Nucleus accumbens (tissue), 56 donors: ENCODE results near the gene SLC35F6.
"Not testable (repeated sequence)": the region's sequence is repeated elsewhere in the genome, so short reads cannot be mapped to it uniquely, and the experiment has no call there.

Experiments used
- DNase-seq, 56 donors: peaks; one replicate each; lab custom pipeline; 2025; lab: John Stamatoyannopoulos, UW

The SLC35F6 gene

DNA sequence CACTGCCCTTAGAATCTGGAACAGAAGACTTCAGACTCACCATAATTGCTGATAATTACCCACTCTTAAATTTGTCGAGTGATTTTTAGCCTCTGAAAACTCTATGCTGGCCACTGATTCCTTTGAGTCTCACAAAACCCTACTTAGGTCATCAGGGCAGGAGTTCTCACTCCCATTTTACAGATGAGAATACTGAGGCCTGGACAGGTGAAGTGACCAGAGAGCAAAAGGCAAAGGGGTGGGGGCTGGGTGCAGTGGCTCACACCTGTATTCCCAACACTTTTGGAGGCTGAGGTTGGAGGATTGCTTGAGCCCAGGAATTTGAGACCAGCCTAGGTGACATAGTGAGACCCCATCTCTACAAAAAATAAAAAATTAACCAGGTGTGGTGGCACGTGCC, 34.8 kb upstream of the SLC35F6 start:
- DNase-seq = no peak

DNA sequence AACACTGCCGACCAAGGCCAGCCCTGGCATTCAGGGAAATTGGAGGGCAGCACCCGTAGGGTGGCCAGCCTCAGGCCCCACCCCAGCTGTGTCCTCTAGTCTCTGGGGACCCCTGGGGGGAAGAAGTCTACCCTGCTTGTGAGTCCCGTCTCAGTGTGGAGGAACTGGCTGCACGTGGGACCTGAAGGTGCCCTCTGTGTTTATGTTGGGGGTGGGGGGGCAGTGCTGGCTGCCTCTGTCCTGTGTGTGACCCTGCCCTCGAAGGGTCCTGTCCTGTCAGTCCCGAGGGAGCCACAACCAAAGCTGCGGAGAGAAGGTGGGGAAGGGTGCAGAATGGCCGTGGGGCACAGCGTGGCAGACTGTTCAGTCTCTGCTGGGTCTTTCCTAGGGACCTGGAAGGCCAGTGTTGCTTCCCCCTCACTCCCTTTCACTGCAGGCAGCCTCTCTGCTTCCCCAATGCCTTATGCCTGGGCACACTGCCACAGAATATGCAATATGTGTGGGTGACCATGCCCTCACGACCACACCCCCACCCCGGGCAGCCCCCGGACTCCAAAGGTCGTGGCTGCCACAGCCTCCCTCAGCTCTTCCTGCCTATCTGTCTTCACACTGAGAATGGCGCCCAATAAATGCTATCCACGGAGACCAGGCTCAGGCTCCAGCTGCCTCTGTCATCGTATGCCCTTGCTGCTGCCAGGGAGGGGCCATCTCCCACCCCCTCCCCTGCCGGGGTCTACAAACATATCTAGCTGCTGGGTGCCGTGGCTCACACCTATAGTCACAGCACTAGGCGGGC, 33.3 kb upstream of the SLC35F6 start:
- DNase-seq = no peak

DNA sequence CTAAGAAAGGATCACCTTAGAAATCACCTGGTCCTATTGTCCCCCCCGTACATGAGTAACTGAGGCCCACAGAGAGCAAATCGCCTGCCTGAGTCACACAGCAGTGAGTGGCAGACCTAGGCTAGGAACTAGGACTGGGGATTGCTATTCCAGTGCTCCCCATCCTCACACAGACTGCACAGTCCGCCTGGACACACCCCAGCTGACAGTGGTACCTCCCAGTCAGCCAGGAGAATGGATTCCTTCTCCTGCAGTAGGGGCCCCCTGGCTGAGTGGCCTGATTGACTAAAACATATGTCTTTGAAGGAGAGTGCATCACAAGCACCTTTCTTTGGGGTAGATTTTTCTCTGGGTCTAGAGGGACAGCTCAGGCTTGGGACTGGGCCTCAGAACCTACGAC, 32.4 kb upstream of the SLC35F6 start:
- no peak for DNase-seq

DNA sequence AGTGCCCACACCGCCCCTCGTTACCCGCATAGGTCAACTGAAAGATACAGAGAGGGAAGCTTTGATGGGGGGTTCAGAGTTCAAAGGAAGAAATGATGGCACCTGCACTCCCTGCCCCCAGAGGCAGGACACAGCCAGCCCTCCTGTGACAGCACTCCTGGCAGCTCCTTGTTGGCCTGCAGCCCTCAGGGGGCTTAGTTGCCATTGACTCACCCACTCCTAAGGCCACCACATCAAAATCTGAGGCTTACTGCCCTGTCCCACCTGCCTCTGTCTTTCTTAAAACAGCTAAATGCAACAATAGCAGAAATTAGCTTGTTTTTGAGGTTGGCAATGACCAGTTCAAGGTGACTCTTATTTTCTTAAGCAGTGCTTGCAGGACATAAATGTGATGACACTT, 31.6 kb upstream of the SLC35F6 start:
- no peak for DNase-seq

DNA sequence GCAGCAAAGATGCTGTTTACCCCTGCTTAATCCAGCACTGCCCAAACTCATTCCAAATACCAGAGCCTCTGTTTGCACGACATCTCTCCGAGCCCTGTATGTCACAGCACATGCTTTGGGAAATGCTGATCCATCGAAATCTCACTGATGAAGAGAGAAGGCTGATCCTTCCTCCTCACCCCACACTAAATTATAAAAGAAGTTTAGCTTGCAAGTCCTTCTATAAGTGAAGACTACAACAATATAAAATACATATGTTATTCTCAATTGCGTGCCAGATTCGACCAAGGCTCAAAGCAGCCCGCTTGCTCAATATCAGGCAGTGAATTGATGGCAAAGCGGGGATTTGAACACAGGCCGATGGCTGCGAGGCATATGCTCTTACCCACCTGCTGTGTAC, 30.7 kb upstream of the SLC35F6 start:
- DNase-seq = no peak

DNA sequence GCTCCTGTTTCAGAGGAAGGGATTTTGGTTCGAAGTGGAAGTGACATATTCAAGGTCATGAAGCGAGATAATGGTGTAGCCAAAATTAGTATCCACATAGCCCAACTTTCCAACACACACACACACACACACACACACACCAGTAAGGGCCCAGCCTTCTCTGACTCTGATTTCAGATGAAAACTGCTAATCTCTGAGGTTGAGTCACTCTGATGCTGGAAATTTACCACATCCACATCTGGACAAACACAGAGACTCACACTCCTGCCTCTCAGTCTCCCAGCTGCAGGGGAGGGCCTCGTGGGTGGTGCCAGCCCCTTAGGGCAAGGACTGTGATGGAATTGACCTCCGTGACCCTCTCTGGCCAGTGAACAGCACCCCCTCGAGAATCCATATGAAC, 29.0 kb upstream of the SLC35F6 start:
- DNase-seq = no peak

DNA sequence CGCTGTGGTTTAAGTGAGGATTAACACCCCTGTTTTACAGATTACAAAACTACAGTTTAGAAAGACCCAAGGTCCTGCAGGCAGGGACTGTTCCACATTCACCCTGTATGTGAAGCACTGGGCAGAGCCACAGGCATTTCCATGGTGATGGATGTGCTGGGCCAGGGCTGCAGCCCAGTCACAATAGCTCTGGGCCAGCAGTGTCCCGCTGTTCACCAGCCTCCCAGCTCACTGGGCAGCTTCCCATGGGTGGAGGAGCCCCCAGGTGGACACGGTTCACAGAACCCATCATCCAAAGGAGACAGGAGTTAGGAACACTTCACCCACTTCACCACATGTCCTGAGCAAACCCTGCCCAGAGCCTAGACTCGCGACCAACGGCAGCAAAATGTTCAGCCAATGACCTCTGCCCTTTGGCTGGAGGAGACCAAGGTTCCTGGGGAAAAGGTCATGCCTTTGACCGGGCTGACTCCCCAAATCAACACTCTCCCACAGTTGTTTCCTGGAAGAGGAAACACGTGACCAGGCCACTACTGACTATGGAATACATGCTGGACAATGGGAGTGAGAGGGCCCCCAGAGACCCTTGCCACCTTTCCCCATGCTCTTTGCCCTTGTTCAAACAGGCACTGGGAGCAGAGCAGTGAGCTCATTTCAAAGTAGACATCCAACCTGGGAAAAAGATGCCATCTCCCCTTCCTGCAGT, 28.0 kb upstream of the SLC35F6 start:
- peak in 13 of 56 donors; percentile 10 to 43 (median 21) for DNase-seq

DNA sequence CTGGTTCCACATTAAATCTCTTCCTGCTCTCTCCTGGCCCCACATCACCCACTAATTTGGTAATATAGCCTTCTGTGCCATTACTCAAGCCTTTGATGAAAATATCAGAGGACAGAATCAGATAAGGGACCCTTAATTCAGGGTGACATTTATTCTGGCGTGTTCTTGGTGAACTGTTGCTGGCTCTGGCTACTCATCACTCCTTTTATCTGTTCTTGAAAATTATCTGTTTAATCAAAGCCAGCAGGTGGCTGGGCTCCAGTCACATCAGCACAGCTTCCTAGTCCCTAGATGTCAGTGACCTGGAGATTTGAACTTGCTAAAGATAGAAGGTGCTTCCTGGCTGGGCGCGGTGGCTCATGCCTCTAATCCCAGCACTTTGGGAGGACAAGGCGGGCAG, 26.9 kb upstream of the SLC35F6 start:
- DNase-seq = no peak

DNA sequence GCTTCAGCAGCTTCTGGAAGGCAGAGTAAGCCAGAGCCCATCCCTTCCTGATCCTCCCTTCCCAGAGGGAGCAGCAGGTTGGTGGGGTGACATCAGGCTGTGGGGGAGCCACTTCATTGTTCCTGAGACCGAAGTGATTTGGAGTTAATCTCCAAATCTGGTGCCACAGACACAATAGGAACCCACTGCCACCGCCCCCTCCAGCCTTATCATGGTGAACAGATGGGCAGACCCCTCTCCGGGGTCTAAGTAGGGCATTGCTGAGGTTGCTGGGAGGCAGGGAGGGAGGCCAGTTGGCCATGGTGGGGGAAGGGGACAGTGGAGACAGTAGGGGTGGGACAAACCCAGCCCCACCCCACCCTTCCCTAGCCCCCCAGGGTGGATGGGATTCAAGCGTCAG, 25.6 kb upstream of the SLC35F6 start:
- no peak for DNase-seq

DNA sequence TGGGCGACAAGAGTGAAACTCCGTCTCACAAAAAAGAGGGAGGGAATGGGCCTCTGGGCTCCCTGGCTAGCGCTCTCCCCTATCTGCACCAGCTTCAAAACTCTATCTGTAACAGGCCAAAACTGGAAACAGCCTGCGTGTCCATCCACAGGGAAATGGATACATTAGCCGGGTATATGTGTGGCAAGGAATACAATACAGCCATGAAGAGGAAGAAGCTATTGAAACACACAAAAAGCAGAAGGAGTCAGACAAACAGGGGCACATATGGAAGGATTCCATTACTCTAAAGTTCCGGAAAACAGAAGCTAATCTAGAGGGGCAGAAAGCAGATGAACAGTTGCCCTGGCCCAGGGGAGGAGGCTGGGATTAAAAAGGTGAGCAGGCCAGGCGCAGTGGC, 24.6 kb upstream of the SLC35F6 start:
- no peak for DNase-seq

DNA sequence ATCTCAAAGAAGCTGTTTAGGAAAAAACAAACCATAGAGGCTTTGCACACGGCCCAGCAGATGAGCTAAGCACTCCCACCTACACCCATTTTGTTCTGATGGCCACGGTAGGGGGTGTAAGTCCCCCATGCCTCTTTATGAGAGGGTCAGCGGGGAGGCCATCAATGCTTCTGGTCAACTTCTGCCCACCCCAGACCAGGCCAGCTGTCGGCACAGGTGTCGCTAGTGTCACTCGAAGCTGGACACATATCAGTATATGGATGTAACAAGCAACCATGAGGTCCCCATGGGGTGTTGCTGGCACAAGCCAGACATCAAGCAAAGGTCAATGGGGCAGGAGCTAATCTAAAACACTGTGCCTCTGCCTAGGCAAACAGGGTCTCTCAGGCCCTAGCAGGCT, 23.7 kb upstream of the SLC35F6 start:
- DNase-seq = no peak

DNA sequence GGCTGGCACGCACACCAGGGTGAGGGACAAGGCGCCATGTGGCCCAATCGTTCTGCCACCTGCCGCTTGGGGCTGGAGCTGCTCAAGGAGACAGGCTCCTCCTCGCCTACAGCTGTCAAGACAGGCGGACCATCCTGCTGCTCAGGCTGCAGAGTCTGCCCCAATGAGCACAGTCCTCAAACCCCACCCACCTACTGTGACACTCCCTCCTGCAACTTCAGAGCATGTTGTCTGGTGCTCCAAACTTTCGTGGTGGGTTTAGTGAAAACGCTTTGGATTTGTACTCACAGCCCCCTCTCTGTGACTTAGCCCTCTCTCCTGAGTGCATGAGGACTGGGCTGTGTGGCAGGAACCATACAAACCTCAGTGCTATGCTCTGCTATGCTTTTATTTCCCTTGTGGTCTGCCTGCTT, 23.2 kb upstream of the SLC35F6 start:
- no peak for DNase-seq

DNA sequence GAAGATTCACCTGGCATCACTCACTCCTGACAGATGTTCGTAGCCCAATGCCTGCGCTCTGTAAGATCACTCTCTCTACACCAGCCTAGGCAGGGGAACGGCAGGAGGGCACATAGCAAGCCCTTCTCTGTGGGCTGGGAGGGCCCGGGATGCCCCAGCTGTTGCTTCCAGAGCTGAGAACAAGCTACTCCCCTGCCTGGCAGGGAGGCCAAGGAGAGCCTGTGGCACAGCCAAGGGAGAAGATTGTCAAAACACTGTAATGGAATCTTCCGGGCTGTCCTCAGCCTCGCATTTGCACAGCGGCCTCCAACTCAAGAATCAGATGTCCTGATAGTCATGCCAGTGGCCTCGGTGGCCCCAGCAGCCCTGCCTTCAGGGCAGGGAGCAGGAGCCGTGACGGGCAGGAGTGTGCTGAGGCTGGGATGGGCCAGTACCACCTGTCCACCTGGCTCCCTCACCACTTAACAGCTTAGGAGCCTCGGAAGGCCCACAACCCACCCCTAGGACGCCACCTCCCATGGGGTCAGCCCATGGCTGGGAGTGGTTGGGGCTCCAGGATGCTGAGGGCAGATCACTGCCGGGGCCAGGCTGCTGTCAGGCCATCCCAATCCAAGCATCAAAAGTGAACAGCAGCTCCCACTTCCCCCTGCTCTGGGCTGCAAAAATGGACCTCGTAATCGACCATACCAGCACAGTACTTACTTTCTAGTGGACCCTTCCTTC, 21.9 kb upstream of the SLC35F6 start:
- no peak for DNase-seq

DNA sequence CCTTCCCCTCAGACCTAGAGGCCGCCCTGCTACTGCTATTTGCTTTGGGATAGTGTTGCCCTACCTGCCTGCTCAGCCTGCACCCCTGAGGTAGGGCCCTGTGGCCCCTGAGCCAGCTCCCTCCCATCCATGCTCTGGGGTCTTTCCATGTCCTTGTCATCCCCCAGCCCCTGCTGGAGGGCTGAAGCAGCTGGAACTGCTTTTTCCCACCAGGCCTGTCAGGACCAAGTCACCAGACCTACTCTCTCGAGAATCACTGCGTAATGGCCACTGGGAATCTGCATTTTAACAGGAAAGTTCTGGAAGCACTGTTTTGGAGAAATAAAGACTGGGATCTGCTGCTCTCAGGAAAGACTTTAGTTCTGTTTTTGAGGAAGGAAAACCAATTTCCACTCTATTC, 20.2 kb upstream of the SLC35F6 start:
- DNase-seq = no peak

DNA sequence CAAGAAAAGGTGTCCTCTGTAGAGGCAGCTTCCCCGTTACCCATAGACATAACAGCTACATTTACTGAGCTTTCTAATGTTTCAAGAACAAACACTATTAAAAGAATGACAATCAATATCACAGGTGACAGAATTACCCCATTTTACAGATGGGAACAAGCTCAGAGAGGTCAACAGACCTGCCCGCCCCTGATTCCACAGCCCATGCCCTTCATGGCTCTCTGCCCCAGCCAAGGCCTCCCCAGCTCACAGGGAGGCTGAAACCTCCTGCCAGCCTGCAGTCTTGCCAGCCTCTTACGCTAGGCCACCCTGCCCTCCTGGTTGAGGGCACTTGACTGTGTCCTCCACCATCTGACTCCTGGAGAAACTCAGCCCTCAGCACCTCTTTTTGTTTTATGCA, 19.1 kb upstream of the SLC35F6 start:
- no peak for DNase-seq

DNA sequence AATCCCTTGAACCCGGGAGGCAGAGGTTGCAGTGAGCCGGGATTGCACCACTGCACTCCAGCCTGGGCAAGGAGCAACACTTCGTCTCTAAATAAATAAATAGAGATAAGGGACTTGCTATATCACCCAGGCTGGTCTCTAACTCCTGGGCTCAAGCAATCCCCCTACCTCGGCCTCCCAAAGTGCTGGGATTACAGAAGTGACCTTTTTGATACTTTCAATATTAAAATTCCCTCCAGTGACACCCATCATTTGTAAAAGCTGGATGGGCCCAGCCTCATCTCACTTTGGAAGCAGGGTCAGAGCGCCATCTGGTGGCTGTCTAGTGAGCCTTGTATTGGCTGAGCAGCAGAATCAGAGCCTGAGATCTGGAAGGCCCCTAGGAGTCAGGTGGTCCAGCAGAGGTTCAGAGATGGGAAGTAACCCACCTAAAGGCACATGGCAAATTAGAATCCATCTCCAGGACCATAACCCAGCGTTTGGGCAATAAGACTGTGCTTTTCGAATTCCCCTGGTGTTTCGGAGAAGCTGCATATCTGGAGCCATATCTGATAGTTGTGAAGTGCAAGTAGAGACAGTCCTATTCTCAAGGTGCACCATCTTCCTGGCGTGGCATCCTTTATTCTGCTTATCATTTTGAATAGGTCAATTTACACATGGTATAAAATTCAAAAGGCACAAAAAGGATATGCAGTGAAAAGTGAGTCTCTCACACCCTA, 18.3 kb upstream of the SLC35F6 start:
- DNase-seq = peak in 53 of 56 donors; percentile 13 to 93 (median 64)

DNA sequence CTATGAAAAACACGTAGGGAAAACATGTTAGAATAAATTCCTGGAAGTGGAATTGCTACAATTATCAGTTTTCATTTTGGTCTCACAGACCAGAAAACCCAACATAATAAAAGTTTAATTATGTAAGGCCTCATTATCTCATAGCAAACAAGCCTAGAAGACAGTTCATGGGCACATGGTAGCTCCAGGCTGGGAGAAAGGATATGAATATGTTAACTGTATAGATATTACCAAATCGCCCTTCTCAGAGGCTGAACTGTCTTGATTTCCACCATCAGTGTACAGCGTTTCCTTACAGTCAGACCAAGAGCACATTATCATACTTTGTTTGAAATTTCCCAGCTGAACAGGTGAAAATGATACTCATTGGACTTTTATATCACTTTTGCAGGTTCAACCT, 17.1 kb upstream of the SLC35F6 start:
- no peak for DNase-seq

DNA sequence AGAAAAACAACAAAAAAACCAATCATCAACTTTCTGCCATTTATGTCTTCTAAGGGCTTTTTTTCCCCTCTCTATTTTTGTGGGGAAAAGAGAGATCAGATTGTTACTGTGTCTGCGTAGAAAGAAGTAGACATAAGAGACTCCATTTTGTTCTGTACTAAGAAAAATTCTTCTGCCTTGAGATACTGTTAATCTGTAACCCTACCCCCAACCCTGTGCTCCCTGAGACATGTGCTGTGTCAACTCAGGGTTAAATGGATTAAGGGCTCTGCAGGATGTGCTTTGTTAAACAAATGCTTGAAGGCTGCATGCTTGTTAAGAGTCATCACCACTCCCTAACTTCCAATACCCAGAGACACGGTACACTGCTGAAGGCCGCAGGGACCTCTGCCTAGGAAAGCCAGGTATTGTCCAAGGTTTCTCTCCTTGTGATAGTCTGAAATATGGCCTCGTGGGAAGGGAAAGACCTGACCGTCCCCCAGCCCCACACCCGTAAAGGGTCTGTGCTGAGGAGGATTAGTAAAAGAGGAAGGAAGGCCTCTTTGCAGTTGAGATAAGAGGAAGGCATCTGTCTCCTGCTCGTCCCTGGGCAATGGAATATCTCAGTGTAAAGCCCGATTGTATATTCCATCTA, 14.2 kb upstream of the SLC35F6 start:
- not testable (repeated sequence) for DNase-seq

DNA sequence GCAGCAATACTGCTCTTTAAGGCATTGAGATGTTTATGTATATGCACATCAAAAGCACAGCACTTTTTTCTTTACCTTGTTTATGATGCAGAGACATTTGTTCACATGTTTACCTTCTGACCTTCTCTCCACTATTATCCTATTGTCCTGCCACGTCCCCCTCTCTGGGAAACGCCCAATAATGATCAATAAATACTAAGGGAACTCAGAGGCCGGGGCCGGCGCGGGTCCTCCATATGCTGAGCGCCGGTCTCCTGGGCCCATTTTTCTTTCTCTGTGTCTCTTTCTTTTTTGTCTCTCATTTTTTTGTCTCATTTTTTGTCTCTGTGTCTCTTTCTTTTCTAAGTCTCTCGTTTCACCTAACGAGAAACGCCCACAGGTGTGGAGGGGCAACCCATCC, 13.6 kb upstream of the SLC35F6 start:
- DNase-seq = not testable (repeated sequence)

DNA sequence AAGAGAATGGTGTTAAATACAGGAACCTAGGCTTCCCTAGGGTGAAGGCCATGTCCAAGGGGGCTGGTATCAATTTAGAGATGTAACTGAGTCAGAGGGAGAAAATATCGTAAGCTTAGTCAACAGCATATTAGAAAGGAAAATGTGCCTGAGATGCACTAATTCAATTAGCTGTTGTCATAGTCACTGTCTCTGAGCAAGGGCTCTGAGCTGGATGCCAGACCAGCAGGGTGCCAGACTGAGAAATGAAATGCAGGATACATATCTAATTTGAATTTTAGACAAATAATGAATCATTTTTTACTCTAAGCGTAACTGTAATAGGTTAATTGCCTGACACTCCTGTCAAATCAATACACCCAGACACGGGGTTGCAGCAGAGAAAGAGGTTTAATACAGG, 11.4 kb upstream of the SLC35F6 start:
- DNase-seq = no peak
